ENCODE results near the gene RNF222.

DNA sequence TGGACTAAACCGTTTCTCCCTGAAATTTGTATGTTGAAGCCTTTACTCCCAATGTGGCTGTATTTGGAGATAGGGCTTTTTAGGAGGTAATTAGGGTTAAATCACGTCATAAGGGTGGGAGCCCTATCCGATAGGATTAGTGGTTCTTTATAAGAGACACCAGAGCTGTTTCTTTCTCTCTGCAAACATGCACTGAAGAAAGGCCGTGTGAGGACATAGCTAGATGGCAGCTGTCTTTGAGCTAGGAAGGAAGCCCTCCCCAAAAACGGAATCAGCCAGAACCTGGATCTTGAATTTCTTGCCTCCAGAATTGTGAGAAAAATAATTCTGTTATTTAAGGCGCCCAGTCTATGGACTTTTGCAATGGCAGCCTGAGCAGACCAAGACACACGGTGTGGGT, 43.9 kb downstream of the RNF222 start:
- TF ChIP-seq EZH2 (IDR thresholded peaks at IDR 0.05; ENCODE audit: low read depth, low read length, severe bottlenecking) (no peak), SRF (IDR thresholded peaks at IDR 0.05; ENCODE audit: low read depth, low read length) (no peak), CEBPB (IDR thresholded peaks at IDR 0.05; ENCODE audit: low read depth, low read length) (no peak), KDM1A (IDR thresholded peaks at IDR 0.05; ENCODE audit: borderline replicate concordance, low read length) (no peak), CREB1 (IDR thresholded peaks at IDR 0.05) (no peak), POLR2AphosphoS5 (IDR thresholded peaks at IDR 0.05; ENCODE audit: low read depth, low read length) (no peak), YY1 (IDR thresholded peaks at IDR 0.05; ENCODE audit: low read depth, low read length) (no peak), JUND (IDR thresholded peaks at IDR 0.05; ENCODE audit: low read length) (no peak), POLR2A (IDR thresholded peaks at IDR 0.05; ENCODE audit: control extremely low read depth in 1 of 2, low read depth in 2 of 2, low read length in 2 of 2) (no peak), EGR1 (IDR thresholded peaks at IDR 0.05; ENCODE audit: borderline replicate concordance, low read depth, low read length) (no peak), SP1 (IDR thresholded peaks at IDR 0.05; ENCODE audit: low read depth, low read length) (no peak)
- TF ChIP-seq, protein P1, sequence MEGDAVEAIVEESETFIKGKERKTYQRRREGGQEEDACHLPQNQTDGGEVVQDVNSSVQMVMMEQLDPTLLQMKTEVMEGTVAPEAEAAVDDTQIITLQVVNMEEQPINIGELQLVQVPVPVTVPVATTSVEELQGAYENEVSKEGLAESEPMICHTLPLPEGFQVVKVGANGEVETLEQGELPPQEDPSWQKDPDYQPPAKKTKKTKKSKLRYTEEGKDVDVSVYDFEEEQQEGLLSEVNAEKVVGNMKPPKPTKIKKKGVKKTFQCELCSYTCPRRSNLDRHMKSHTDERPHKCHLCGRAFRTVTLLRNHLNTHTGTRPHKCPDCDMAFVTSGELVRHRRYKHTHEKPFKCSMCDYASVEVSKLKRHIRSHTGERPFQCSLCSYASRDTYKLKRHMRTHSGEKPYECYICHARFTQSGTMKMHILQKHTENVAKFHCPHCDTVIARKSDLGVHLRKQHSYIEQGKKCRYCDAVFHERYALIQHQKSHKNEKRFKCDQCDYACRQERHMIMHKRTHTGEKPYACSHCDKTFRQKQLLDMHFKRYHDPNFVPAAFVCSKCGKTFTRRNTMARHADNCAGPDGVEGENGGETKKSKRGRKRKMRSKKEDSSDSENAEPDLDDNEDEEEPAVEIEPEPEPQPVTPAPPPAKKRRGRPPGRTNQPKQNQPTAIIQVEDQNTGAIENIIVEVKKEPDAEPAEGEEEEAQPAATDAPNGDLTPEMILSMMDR (IDR thresholded peaks at IDR 0.05; ENCODE audit: control extremely low read depth in 1 of 3, insufficient read depth in 1 of 3, low read depth in 1 of 3, low read length in 3 of 3): no peak
- TF ChIP-seq, protein P2, sequence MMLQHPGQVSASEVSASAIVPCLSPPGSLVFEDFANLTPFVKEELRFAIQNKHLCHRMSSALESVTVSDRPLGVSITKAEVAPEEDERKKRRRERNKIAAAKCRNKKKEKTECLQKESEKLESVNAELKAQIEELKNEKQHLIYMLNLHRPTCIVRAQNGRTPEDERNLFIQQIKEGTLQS (IDR thresholded peaks at IDR 0.05; ENCODE audit: insufficient read depth, low read depth, low read length): no peak

Data from H1 (cell line).